Omental fat pad (tissue), 4 donors: ENCODE data around the gene C18orf63. TPM values are rescaled to one million over a fixed set of nuclear protein-coding genes. Genes with fewer than 3 reads are reported as not detected.

Source experiments
- ATAC-seq: fragments of 150-250 bp; one replicate; pipeline ENCODE4 v1.9.1; 2016; ENCODE audit warnings: mild to moderate bottlenecking, moderate library complexity; ENCODE audit not compliant: low FRiP score
- DNase-seq: peaks from one replicate; pipeline ENCODE4 v3.0.0-alpha.2; 2019; ENCODE audit warnings: low spot score
- CTCF ChIP-seq, 3 donors: fragments of 450-650 bp; IDR thresholded peaks; one replicate each; pipeline ENCODE4 v1.5.1; 2016 to 2017; ENCODE audit warnings: antibody characterized with exemption in 3 of 3, mild to moderate bottlenecking in 3 of 3, moderate library complexity in 2 of 3
- total RNA-seq, 4 donors: library from RNA; depleted of rRNA; stranded (reverse); fragments of >200 nt; gene quantifications; one replicate each; pipeline ENCODE4 v1.1.0, GENCODE V29; 2016

C18orf63 gene
- total RNA-seq, 4 donors from 2014 or later, result not detected

GRCh38 chr18:74303306-74303705, 12.3 kb upstream of the C18orf63 start:
- no peak for DNase-seq
- no peak for ATAC-seq
- no peak for TF ChIP-seq CTCF (IDR thresholded peaks at IDR 0.05)

GRCh38 chr18:74303936-74304335, 11.7 kb upstream of the C18orf63 start:
- ATAC-seq, result no peak
- DNase-seq, result no peak
- no peak for TF ChIP-seq CTCF (IDR thresholded peaks at IDR 0.05)

- no peak for TF ChIP-seq CTCF (IDR thresholded peaks at IDR 0.05)
- ATAC-seq (no peak), DNase-seq (no peak)
These were observed 5.2 kb upstream of the C18orf63 start for GRCh38 chr18:74310411-74310810.

GRCh38 chr18:74311000-74311399, 4.6 kb upstream of the C18orf63 start:
- ATAC-seq (no peak), DNase-seq (no peak)
- TF ChIP-seq CTCF (IDR thresholded peaks at IDR 0.05), result no peak

GRCh38 chr18:74314759-74315463, 728 bp upstream of the C18orf63 start:
- no peak for TF ChIP-seq CTCF (IDR thresholded peaks at IDR 0.05)

GRCh38 chr18:74316257-74317170, 875 bp downstream of the C18orf63 start:
- TF ChIP-seq CTCF (IDR thresholded peaks at IDR 0.05), result no peak
- no peak for DNase-seq
- no peak for ATAC-seq

More at GRCh38 chr18:74314759-74315463, 728 bp upstream of the C18orf63 start:
- DNase-seq (no peak), ATAC-seq (no peak)
